Endometrial microvascular endothelial cells (primary cell): ENCODE measurements around the gene RBM15B. TPM values are rescaled to one million over a fixed set of nuclear protein-coding genes. Genes with fewer than 3 reads are reported as not detected.

Experiments
- in situ Hi-C: cut with HindIII; loops from 2 replicates; pipeline ENCODE4 v1.10.0; 2017; ENCODE audit warnings: low sequenced_read_pairs, low pct_unique_long_range_greater_than_20kb; ENCODE audit errors: inconsistent ontology term
- total RNA-seq: library from RNA; depleted of rRNA; stranded (reverse); fragments of >200 nt; gene quantifications from one replicate; pipeline ENCODE4 v1.2.3, GENCODE V29; 2015; ENCODE audit errors: inconsistent ontology term

RBM15B gene
- total RNA-seq, 1 donor from 2014 or later: 30.2 TPM

GRCh38 chr3:51375136-51375535 lies 15.9 kb upstream of the RBM15B start:
- in situ Hi-C loops: loop anchor here (25.0 kb wide), 2 partner anchors 263 to 763 kb away; partner anchors contain the start of genes CISH and MAPKAPK3

- in situ Hi-C loops: loop anchor here (25.0 kb wide), 2 partner anchors 263 to 763 kb away; partner anchors contain the start of genes CISH and MAPKAPK3
Measured at GRCh38 chr3:51375571-51375970, 15.5 kb upstream of the RBM15B start.

- in situ Hi-C loops: loop anchor here (25.0 kb wide), 2 partner anchors 266 to 766 kb away; partner anchors contain the start of genes CISH and MAPKAPK3
Measured at GRCh38 chr3:51378065-51378464, 13.0 kb upstream of the RBM15B start.

GRCh38 chr3:51378726-51379125 lies 12.4 kb upstream of the RBM15B start:
- in situ Hi-C loops: loop anchor here (25.0 kb wide), 2 partner anchors 266 to 766 kb away; partner anchors contain the start of genes CISH and MAPKAPK3

- in situ Hi-C loops: loop anchor here (25.0 kb wide), 2 partner anchors 267 to 767 kb away; partner anchors contain the start of genes CISH and MAPKAPK3
Measured at GRCh38 chr3:51379301-51379700, 11.8 kb upstream of the RBM15B start.

- in situ Hi-C loops: loop anchor here (25.0 kb wide), 2 partner anchors 268 to 768 kb away; partner anchors contain the start of genes CISH and MAPKAPK3
Measured at GRCh38 chr3:51379746-51380455, 11.2 kb upstream of the RBM15B start.

GRCh38 chr3:51380601-51381332 lies 10.3 kb upstream of the RBM15B start:
- in situ Hi-C loops: loop anchor here (25.0 kb wide), 2 partner anchors 268 to 768 kb away; partner anchors contain the start of genes CISH and MAPKAPK3

- in situ Hi-C loops: loop anchor here (25.0 kb wide), 2 partner anchors 269 to 769 kb away; partner anchors contain the start of genes CISH and MAPKAPK3
Measured at GRCh38 chr3:51381333-51381705, 9.8 kb upstream of the RBM15B start.

GRCh38 chr3:51382076-51382745 lies 8.9 kb upstream of the RBM15B start:
- in situ Hi-C loops: loop anchor here (25.0 kb wide), 2 partner anchors 270 to 770 kb away; partner anchors contain the start of genes CISH and MAPKAPK3

- in situ Hi-C loops: loop anchor here (25.0 kb wide), 2 partner anchors 271 to 771 kb away; partner anchors contain the start of genes CISH and MAPKAPK3
Measured at GRCh38 chr3:51382947-51383578, 8.0 kb upstream of the RBM15B start.

GRCh38 chr3:51384055-51384725 lies 6.9 kb upstream of the RBM15B start:
- in situ Hi-C loops: loop anchor here (25.0 kb wide), 2 partner anchors 272 to 772 kb away; partner anchors contain the start of genes CISH and MAPKAPK3

GRCh38 chr3:51384726-51385473 lies 6.2 kb upstream of the RBM15B start, which contains the start of gene MANF:
Gene MANF, plus strand, starts transcription at chr3:51385291. Its CDS starts 52 bp downstream, at chr3:51385343.
- in situ Hi-C loops: loop anchor here (25.0 kb wide), 2 partner anchors 273 to 773 kb away; partner anchors contain the start of genes CISH and MAPKAPK3

GRCh38 chr3:51385621-51386091 lies 5.4 kb upstream of the RBM15B start:
- in situ Hi-C loops: loop anchor here (25.0 kb wide), 2 partner anchors 273 to 773 kb away; partner anchors contain the start of genes CISH and MAPKAPK3

- in situ Hi-C loops: loop anchor here (25.0 kb wide), 2 partner anchors 274 to 774 kb away; partner anchors contain the start of genes CISH and MAPKAPK3
Measured at GRCh38 chr3:51386159-51386851, 4.8 kb upstream of the RBM15B start.

- in situ Hi-C loops: loop anchor here (25.0 kb wide), 2 partner anchors 275 to 775 kb away; partner anchors contain the start of genes CISH and MAPKAPK3
Measured at GRCh38 chr3:51386852-51387229, 4.2 kb upstream of the RBM15B start.

- in situ Hi-C loops: loop anchor here (25.0 kb wide), 2 partner anchors 275 to 775 kb away; partner anchors contain the start of genes CISH and MAPKAPK3
Measured at GRCh38 chr3:51387281-51387680, 3.8 kb upstream of the RBM15B start.
